Heart left ventricle (tissue), 16 donors: ENCODE measurements around the gene STXBP5. TPM values are rescaled to one million over a fixed set of nuclear protein-coding genes. Genes with fewer than 3 reads are reported as not detected.
"Not testable (repeated sequence)": the region's sequence is repeated elsewhere in the genome, so short reads cannot be mapped to it uniquely, and the experiment has no call there.

ENCODE experiments used
- ATAC-seq, 4 donors: fragments of 200-7000 bp; cut with Tn5 transposase; one replicate each; pipeline ENCODE4 v1.9.1; 2020 to 2022; ENCODE audit warnings: moderate library complexity in 4 of 4, mild to moderate bottlenecking in 3 of 4, moderate number of reproducible peaks in 1 of 4
- DNase-seq, 5 donors: peaks; one replicate each; pipeline ENCODE4 v3.0.0-alpha.2; 2020
- H3K27ac ChIP-seq, 12 donors: fragments of 200-600 bp; sonication (generic) in 4 of 12; one replicate each; pipeline versions ENCODE4 v1.5.0 to v1.8.0; 2016 to 2022; ENCODE audit warnings: mild to moderate bottlenecking in 2 of 12
- H3K27me3 ChIP-seq, 9 donors: fragments of 200-600 bp; sonication (generic) in 2 of 9; one replicate each; pipeline versions ENCODE4 v1.5.1 to v1.8.0; 2016 to 2022; ENCODE audit warnings: mild to moderate bottlenecking in 3 of 9
- H3K36me3 ChIP-seq, 9 donors: fragments of 200-600 bp; sonication (generic) in 2 of 9; one replicate each; pipeline versions ENCODE4 v1.5.0 to v1.8.0; 2018 to 2022; ENCODE audit warnings: mild to moderate bottlenecking in 2 of 9
- H3K4me1 ChIP-seq, 12 donors: fragments of 200-600 bp; sonication (generic) in 4 of 12; one replicate each; pipeline versions ENCODE4 v1.5.0 to v1.8.0; 2016 to 2022; ENCODE audit warnings: mild to moderate bottlenecking in 3 of 12
- H3K4me3 ChIP-seq, 12 donors: fragments of 200-600 bp; sonication (generic) in 4 of 12; one replicate each; pipeline versions ENCODE4 v1.5.0 to v1.8.0; 2017 to 2022; ENCODE audit warnings: mild to moderate bottlenecking in 9 of 12, moderate library complexity in 4 of 12
- H3K9me3 ChIP-seq, 12 donors: fragments of 200-600 bp; sonication (generic) in 4 of 12; one replicate each; pipeline versions ENCODE4 v1.5.0 to v1.8.0; 2016 to 2022; ENCODE audit warnings: mild to moderate bottlenecking in 1 of 12
- POLR2A ChIP-seq, 2 donors: fragments of 450-650 bp; IDR thresholded peaks; one replicate each; pipeline ENCODE4 v1.6.1; 2017; ENCODE audit warnings: antibody characterized with exemption in 2 of 2, mild to moderate bottlenecking in 2 of 2, moderate library complexity in 2 of 2
- WGBS, 4 donors: extraction: QIAGEN DNeasy Blood & Tissue Kit in 2 of 4; methylation state at CpG; one replicate each; pipeline versions ENCODE4 v1.1.5 to v1.1.7; 2013 to 2018; 5-methylcytosine and 5-hydroxymethylcytosine counted together
- intact Hi-C, 10 donors: fragments of 100-400 bp; cut with DNase I; formaldehyde crosslinking; loops; one replicate each; pipeline versions ENCODE4 v1.11.1 to v1.14.2; 2022
- polyA plus RNA-seq, 2 donors: library from polyadenylated mRNA; stranded (reverse); fragments of 200-250 nt; gene quantifications; one replicate each; pipeline ENCODE4 v1.2.3, GENCODE V29; 2013
- total RNA-seq, 9 donors: library from RNA; depleted of rRNA in 2 of 9; stranded (reverse); fragments of >200 nt in 2 of 9; fragmentation: NEBNext Ultra II Directional in 3 of 9; extraction: Animal tissue kit (Norgen Biotek cat#: 25700) in 3 of 9; gene quantifications; one replicate each; pipeline versions ENCODE4 v1.1.0 to v1.2.4, GENCODE V29; 2016 to 2023
- TF ChIP-seq, protein P1 (sequence below), 12 donors: fragments of 200-600 bp; sonication (generic) in 4 of 12; IDR thresholded peaks; one replicate each; pipeline versions ENCODE4 v1.5.0 to v1.8.0; 2018 to 2022; ENCODE audit warnings: antibody characterized with exemption in 12 of 12, mild to moderate bottlenecking in 5 of 12
- donor health status: ischemic (EF 13 %, LVEDD 7.1; RV severe dilation, severe dysfunction).
- donor health status: healthy with polysubstance abuse.
- donor health status: DM: no; HTN: yes; CAD: no.
- donor health status: DM: no; HTN: no; CAD: no.
- donor health status: ischemic (EF 25% LVEDD 6.9; RV normal size, moderate dysfunction).
- donor health status: ischemic (EF 25% LVEDD 5.7; RV mildly dilated, moderate dysfunction).
- donor health status: healthy.
- donor health status: DM: yes; HTN: yes; CAD: no.
- donor health status: ischemic (EF 35%, LVEDD 5.7; RV mildly dilated, moderate dysfunction).
- donor health status: nonischemic (EF 11% LVEDD 7.7; RV severe dilation, severe dysfunction).
- donor health status: DM: yes; HTN: yes; CAD: no.
- donor health status: PGD.
- donor health status: ischemic (EF 29% LVEDD 5.4; RV normal size, mild dysfunction).
- donor health status: nonischemic (EF 23%, LVEDD 6.1; RV moderate dilation, normal function).

STXBP5 gene
- total and polyA plus RNA-seq, 11 donors: 5.7 to 20.0 (median 14.1) TPM

DNA sequence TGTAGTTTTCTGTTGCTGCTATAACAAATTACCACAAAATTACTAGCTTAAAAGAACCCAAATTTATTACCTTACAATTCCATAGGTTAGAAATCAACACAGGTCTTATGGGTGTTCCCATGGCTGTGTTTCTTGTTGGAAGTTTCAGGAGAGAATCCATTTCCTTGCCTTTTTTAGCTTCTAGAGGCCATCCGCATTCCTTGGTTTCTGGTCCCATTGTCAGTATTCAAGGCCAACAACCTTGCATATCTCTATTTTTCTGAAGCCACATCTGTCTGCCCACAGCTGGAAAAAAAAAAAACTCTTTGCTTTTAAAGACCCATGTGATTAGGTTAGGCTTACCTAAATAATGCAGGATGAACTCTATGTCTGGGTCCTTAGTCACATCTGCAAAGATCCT, 174.6 kb downstream of the STXBP5 start:
- Histone ChIP-seq H3K36me3 (peaks cover 0 to 59% (median 26%) of the 10 kb centered on the region in 9 donors), H3K27me3 (no peaks in the 10 kb centered on the region), H3K4me1 (no peaks in the 10 kb centered on the region), H3K9me3 (peaks cover 0 to 10% (median 0%) of the 10 kb centered on the region in 12 donors), H3K4me3 (no peak overlapping the region), H3K27ac (no peak overlapping the region)
- DNase-seq (no peak), ATAC-seq (no peak)
- intact Hi-C loops: no loop called here
- TF ChIP-seq POLR2A (IDR thresholded peaks at IDR 0.05): no peak
- TF ChIP-seq, protein P1, sequence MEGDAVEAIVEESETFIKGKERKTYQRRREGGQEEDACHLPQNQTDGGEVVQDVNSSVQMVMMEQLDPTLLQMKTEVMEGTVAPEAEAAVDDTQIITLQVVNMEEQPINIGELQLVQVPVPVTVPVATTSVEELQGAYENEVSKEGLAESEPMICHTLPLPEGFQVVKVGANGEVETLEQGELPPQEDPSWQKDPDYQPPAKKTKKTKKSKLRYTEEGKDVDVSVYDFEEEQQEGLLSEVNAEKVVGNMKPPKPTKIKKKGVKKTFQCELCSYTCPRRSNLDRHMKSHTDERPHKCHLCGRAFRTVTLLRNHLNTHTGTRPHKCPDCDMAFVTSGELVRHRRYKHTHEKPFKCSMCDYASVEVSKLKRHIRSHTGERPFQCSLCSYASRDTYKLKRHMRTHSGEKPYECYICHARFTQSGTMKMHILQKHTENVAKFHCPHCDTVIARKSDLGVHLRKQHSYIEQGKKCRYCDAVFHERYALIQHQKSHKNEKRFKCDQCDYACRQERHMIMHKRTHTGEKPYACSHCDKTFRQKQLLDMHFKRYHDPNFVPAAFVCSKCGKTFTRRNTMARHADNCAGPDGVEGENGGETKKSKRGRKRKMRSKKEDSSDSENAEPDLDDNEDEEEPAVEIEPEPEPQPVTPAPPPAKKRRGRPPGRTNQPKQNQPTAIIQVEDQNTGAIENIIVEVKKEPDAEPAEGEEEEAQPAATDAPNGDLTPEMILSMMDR (IDR thresholded peaks at IDR 0.05): no peak
- WGBS, 4 donors: 97 to 100% (median 99%) methylated on average over 1 of the region's 1 CpG

DNA sequence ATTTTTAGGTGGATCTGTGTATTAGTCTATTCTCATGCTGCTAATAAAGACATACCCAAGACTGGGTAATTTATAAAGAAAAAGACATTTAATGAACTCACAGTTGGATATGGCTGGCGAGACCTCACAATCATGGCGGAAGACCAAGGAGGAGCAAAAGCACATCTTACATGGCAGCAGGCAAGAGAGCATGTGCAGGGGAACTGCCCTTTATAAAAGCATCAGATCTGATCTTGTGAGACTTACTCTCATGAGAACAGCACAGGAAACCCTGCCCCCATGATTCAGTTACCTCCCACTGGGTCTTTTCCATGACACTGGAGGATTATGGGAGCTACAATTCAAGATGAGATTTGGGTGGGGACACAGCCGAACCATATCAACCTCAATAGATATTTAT, 176.6 kb downstream of the STXBP5 start:
- H3K4me1 ChIP-seq, H3K4me3 ChIP-seq, H3K27ac ChIP-seq, DNase-seq, ATAC-seq, intact Hi-C loops, H3K27me3 ChIP-seq: not testable (repeated sequence)
- peaks cover 0 to 10% (median 0%) of the 10 kb centered on the region in 12 donors for H3K9me3 ChIP-seq
- 96 to 98% (median 97%) methylated on average over 3 of the region's 3 CpGs for WGBS, 4 donors
- peaks cover 0 to 67% (median 41%) of the 10 kb centered on the region in 9 donors for H3K36me3 ChIP-seq

DNA sequence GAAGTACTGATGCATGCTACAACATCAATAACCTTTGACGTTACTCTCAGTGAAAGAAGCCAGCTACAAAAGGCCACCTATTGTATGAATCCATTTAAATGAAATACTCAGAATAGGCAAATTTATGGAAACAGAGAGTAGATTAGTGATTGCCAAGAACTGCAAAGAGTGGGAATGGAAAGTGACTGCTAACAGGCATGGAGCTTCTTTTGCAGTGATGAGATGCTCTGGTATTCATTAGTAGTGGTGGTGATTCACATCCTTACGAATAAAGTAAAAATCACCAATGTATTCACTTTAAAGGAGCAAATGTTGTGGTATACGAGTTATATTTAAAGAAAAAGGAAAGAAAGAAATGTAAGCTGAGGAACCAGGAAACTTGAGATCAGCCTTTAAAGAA, 177.5 kb downstream of the STXBP5 start:
- Histone ChIP-seq H3K9me3 (peaks cover 0 to 10% (median 0%) of the 10 kb centered on the region in 12 donors), H3K27me3 (no peaks in the 10 kb centered on the region), H3K4me3 (no peak overlapping the region), H3K36me3 (peaks cover 0 to 62% (median 41%) of the 10 kb centered on the region in 9 donors), H3K27ac (no peak overlapping the region), H3K4me1 (no peaks in the 10 kb centered on the region)
- intact Hi-C loops: no loop called here
- ATAC-seq: no peak
- DNase-seq: no peak
- TF ChIP-seq, protein P1 (IDR thresholded peaks at IDR 0.05): no peak
- 88 to 97% (median 94%) methylated on average over 3 of the region's 3 CpGs for WGBS, 4 donors

DNA sequence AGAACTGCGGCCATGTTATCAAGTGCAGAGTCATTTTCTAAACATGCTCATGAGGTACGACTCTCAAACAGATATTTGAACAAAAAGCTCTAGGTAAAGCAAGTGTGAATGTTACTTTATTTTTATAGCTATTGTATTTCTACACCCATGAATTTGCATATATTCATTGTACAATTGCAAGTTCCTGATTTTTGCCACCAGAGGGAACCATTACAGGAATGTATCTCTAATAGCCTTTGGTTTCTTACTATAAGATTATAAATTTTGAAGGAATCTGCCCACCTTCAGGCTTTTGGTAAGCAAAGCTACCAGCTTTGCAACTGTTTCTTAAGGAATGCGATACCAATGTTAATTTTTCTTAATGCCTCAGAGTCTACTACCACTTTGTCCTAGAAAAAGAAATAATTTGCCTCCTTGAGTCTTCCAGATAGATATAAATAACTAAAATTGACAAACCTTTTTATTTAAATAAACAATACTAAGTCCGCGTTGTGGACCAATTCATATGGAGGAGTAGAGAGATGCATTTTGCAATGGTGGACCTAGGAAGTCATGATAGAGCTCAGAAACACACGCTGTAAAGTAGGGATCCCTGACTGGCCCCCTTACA, 178.8 kb downstream of the STXBP5 start:
- no peaks in the 10 kb centered on the region for H3K27me3 ChIP-seq
- DNase-seq: no peak
- intact Hi-C loops: no loop called here
- 88 to 94% (median 93%) methylated on average over 6 of the region's 6 CpGs for WGBS, 4 donors
- TF ChIP-seq POLR2A (IDR thresholded peaks at IDR 0.05): no peak
- TF ChIP-seq, protein P1 (IDR thresholded peaks at IDR 0.05): peak; percentile 24 to 61 (median 40)
- peaks cover 0 to 10% (median 0%) of the 10 kb centered on the region in 12 donors for H3K9me3 ChIP-seq
- no peak overlapping the region for H3K27ac ChIP-seq
- H3K4me1 ChIP-seq: no peaks in the 10 kb centered on the region
- peaks cover 0 to 60% (median 41%) of the 10 kb centered on the region in 9 donors for H3K36me3 ChIP-seq
- no peak for ATAC-seq
- H3K4me3 ChIP-seq: no peak overlapping the region

DNA sequence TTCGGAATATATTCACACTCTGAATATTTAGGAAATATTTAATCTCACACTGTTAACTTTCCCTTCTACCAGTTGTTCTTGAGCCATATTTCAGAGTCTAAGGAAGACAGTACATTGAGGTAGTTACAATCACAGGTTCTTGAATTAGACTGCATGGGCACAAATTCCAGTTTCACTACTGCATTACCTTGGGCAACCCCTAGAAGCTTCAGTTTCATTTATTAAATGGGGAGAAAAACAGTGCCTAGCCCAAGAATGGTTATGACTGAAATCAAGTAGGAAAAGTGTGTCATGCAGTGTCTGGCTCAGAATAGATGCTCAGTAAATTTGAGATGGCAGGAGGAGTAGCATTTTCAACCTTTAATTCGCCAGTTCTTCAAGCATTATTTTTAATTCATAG, 179.8 kb downstream of the STXBP5 start:
- ATAC-seq (no peak), DNase-seq (no peak)
- H3K27ac ChIP-seq: no peak overlapping the region
- H3K27me3 ChIP-seq: no peaks in the 10 kb centered on the region
- 91 to 98% (median 97%) methylated on average over 2 of the region's 2 CpGs for WGBS, 4 donors
- TF ChIP-seq, protein P1 (IDR thresholded peaks at IDR 0.05): no peak
- no peak for TF ChIP-seq POLR2A (IDR thresholded peaks at IDR 0.05)
- H3K9me3 ChIP-seq: peaks cover 0 to 7% (median 0%) of the 10 kb centered on the region in 12 donors
- intact Hi-C loops: no loop called here
- H3K4me1 ChIP-seq: no peaks in the 10 kb centered on the region
- H3K36me3 ChIP-seq: peaks cover 0 to 57% (median 38%) of the 10 kb centered on the region in 9 donors
- no peak overlapping the region for H3K4me3 ChIP-seq
